UCSD-AML1 (cell line): ENCODE measurements around the gene SEPTIN7.

Experiments
- DNase-seq: peaks from one replicate; lab custom pipeline; 2025; ENCODE audit not compliant: unreplicated experiment; lab: John Stamatoyannopoulos, UW

Gene SEPTIN7

DNA sequence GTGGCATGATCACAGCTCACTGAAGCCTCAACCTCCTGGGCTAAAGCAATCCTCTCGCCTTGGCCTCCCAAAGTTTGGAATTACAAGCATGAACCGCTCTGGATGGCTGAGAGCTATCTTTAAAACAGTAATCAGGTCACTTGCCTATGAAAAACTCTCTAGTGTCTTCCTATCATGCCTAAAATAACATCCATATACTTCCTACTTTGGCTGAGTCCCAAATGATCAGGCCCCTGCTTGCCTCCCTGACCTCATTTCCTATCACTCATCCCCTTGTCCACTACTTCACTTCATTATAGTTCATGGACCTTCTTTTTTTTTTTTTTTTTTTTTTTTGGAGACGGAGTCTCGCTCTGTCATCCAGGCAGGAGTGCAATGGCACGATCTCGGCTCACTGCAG, 28.0 kb downstream of the SEPTIN7 start:
- no peak for DNase-seq

DNA sequence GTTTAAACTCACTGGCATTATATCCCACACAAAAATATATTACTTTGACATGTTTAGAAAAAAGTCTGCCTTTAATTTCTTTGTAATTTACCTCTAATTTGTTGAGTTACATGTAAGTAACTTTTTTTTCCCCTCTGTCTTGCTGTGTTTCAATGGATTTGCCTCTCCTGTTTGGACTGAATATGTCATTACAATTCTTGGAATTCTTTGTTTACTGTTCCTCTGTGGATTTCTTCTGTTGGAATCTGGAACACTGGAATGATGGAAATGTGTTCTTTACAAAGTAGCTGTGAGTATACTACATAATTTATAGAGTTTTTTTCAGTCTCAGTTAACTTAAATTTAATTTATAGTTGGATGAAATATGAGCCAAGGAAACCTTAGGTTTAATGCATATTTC, 30.4 kb downstream of the SEPTIN7 start:
- no peak for DNase-seq

DNA sequence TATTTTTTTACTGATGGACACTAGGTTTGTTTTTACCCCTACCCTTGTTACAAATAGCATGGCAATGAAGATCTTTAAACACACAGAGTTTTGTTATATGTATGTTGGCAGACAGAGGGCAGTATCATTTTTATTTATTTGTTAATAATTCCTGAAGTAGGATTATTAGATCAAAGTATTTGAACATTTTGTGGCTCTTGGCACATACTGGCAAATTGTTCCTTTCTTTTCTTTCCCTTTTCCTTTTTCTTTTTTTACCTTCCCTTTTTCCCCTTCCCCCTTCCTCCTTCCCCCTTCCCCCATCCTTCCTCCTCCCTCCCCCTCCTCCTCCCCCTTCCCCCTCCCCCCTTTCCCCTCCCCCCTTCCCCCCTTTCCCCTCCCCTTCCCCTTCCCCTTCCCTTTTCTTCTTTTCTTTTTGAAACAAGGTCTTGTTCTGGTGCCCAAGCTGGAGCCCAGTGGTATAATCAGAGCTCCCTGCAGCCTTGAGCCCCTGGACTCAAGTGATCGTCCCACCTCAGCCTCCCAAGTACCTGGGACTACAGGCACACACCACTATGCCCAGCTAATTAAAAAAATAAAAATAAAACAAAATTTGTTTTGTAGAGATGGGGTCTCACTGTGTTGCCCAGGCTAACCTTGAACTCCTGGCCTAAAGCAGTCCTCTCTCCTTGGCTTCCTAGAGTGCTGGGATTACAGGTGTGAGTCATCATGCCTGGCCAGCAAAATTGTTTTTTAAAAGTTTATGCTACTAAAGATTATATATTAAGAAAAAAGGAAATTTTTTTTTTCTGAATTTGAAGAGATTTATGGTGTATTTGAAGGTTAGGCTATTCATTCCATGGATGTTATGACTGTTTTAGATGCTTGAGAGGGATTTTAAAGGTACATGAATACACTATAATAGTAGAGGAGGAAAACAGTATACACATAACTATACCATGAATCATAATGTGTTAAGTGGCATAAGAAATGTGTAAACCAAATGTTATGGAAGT, 39.3 kb downstream of the SEPTIN7 start:
- no peak for DNase-seq

DNA sequence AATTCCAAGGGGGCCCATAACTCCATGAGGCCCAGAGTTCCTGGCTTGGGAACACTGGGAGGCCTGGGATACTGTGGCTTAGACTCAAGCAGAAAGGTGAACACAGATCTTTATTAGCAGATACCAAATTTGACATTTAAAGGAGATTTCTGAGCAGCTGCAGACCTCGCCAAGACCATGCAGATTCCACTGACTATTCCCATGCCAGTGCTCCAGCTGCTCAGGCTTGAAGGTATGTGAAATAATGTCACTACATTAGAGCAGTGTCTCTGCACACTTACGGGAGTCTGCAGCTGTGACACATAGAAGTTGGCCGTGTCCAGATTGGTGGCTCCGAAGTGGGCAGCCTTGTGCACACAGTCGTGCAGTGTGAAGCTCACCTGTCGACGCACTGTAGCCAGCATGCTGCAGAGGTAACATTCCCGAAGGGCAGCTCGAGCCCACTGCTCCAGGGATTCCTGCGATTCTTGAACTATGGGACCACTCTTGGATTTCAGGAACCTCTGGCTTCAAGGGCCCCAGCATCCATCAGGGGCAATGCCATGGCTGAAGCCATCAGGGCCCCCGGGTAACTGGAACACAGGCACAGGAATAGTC, 46.1 kb downstream of the SEPTIN7 start:
- DNase-seq: no peak

DNA sequence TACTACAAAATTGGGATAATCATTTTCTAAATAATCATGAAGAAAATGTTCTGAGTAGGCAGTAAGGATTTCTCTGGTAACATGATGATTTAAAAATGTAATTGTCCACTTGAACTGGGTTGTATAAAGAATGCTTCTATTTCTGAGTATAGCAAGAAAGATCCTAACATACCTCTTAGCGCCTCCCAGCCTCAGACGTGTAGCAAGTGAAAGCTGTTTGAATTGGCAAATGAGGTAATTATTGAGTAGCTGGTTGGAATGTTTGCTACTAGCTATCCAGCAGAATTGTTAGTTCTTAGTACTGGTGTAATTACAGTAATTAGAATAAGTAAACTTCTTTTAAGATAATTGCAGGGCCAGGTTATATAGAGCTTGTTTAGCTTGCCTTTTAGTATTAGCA, 47.9 kb downstream of the SEPTIN7 start:
- no peak for DNase-seq

DNA sequence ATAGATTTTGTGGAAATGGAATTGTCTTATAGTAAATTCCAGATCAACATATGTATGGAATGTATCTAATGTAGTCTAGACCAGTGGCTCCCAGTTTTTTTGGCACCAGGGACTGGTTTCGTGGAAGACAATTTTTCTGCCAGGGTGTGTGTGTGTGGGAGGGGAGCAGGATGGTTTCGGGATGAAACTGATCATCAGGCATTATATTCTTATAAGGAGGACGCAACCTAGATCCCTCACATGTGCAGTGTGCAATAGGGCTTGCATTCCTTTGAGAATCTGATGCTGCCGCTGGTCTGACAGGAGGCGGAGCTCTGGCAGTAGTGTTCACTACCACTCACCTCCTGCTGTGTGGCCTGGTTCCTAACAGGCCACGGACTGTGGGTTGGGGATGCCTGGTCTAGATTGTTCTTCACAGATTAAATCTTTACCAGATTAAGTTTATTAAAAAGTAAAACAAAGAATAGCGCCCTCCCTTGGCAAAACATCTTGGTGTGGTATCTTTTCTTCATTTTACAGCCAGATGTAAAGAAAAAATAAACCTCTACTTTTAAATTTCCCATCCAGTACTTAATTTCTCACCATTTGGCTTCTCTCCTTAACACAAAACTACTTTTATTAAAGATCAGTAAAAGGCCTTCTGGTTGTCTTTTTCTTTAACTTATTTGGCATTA, 48.4 kb downstream of the SEPTIN7 start:
- no peak for DNase-seq

DNA sequence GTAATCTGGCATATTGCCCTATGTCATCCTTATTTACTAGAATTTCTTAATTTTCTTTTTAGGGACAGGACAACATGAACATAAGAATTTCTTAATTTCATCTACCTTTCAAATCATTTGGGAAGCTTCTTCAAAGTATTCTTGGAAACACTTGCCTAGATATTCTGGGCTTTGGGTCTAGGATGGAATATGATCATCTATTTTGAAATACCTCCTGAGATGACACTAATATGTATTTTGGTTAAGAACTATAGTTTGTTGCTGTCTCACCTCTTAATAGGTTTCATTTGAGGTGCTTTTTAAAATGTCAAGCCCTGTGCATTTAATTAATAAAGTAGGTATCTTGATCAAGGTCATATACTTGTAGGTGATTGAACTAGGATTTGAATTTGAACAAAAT, 49.1 kb downstream of the SEPTIN7 start:
- no peak for DNase-seq
